GM12878 (cell line): Measurements from ENCODE around the gene MRTFA. TPM values are rescaled to one million over a fixed set of nuclear protein-coding genes. Genes with fewer than 3 reads are reported as not detected.

Experiments used
- ATAC-seq: fragments of 200-7000 bp; cut with Tn5 transposase; 3 replicates; pipeline ENCODE4 v1.9.1; 2020; ENCODE audit warnings: mild to moderate bottlenecking, moderate library complexity
- BruUV-seq: library from RNA; stranded (reverse); fragments of 400-500 nt; replicated peaks from 2 replicates; lab custom pipeline; 2021; lab: Mats Ljungman, UMichigan
- CTCF ChIA-PET: fragments of 300-600 bp; sonication (Branson Sonifier 250); formaldehyde crosslinking; extraction: SDS; loops from one replicate; lab custom pipeline; 2021; ENCODE audit warnings: inconsistent platforms; lab: Yijun Ruan, JAX
- POLR2A ChIA-PET: fragments of 350-600 bp; formaldehyde crosslinking; extraction: SDS; loops from one replicate; lab custom pipeline; 2021; ENCODE audit warnings: inconsistent platforms; lab: Charles Lee
- RAD21 ChIA-PET: fragments of 300-600 bp; sonication (Branson Sonifier 250); formaldehyde crosslinking; loops from one replicate; lab custom pipeline; 2023; ENCODE audit warnings: antibody characterized with exemption; ENCODE audit not compliant: unreplicated experiment; lab: Charles Lee
- SMC1A ChIA-PET: fragments of 300-600 bp; sonication (Branson Sonifier 250); formaldehyde crosslinking; loops from one replicate; lab custom pipeline; 2023; ENCODE audit not compliant: unreplicated experiment, uncharacterized antibody; lab: Charles Lee
- DNase-seq: peaks from one replicate; pipeline ENCODE4 v3.0.0-alpha.2; 2011; ENCODE audit warnings: low read depth, low spot score
- FAIRE-seq: peaks from 3 replicates; lab custom pipeline; 2011; peaks lifted over from hg19 to GRCh38; lab: Jason Lieb, UNC
- H2AFZ ChIP-seq: 2 replicates; pipeline ENCODE4 v1.6.0; 2011; ENCODE audit warnings: low read depth, low read length, control low read depth; ENCODE audit not compliant: control insufficient read depth
- H3K27ac ChIP-seq: 2 replicates; pipeline ENCODE4 v1.5.1; 2011; ENCODE audit warnings: control low read depth; ENCODE audit not compliant: control insufficient read depth, insufficient read depth
- H3K27me3 ChIP-seq, 2 experiments: replicated peaks in 1 of 2; 2 replicates each; pipeline versions ENCODE4 v1.6.0 to v1.6.1; 2011; ENCODE audit warnings: low read length in 1 of 2; ENCODE audit not compliant: control insufficient read depth in 2 of 2, insufficient read depth in 2 of 2
- H3K36me3 ChIP-seq, 2 experiments: 2 replicates each; pipeline ENCODE4 v1.5.1; 2011; ENCODE audit warnings: low read length in 1 of 2; ENCODE audit not compliant: control insufficient read depth in 2 of 2, insufficient read depth in 2 of 2
- H3K4me1 ChIP-seq: 2 replicates; pipeline ENCODE4 v1.6.1; 2011; ENCODE audit warnings: mild to moderate bottlenecking, low read length, moderate library complexity, mixed read lengths; ENCODE audit not compliant: control insufficient read depth, insufficient read depth
- H3K4me2 ChIP-seq: 2 replicates; pipeline ENCODE4 v1.6.0; 2011; ENCODE audit warnings: control low read depth; ENCODE audit not compliant: control insufficient read depth, insufficient read depth
- H3K4me3 ChIP-seq: fragments of 200-600 bp; sonication (generic); 2 replicates; pipeline ENCODE4 v1.5.1; 2016
- H3K79me2 ChIP-seq: 2 replicates; pipeline ENCODE4 v1.6.0; 2011; ENCODE audit warnings: low read length; ENCODE audit not compliant: control insufficient read depth, insufficient read depth
- H3K9ac ChIP-seq: 2 replicates; pipeline ENCODE4 v1.8.0; 2011; ENCODE audit warnings: low read length, control low read depth, mixed read lengths; ENCODE audit not compliant: control insufficient read depth, insufficient read depth
- H3K9me3 ChIP-seq: replicated peaks from 3 replicates; pipeline ENCODE4 v1.5.1; 2011; ENCODE audit warnings: mild to moderate bottlenecking, low read length; ENCODE audit not compliant: control insufficient read depth, insufficient read depth
- H4K20me1 ChIP-seq: 2 replicates; pipeline ENCODE4 v1.6.0; 2011; ENCODE audit not compliant: control insufficient read depth, insufficient read depth
- ATF7 ChIP-seq: fragments of 450-650 bp; IDR thresholded peaks from 2 replicates; pipeline ENCODE4 v1.6.1; 2016; ENCODE audit warnings: low read depth, mild to moderate bottlenecking
- CBFB ChIP-seq: IDR thresholded peaks from 2 replicates; pipeline ENCODE4 v1.6.1; 2016; ENCODE audit warnings: antibody characterized with exemption, low read depth
- CEBPB ChIP-seq, 2 experiments: fragments of 150-350 bp in 1 of 2; IDR thresholded peaks; 2 replicates each; pipeline ENCODE4 v1.6.1; 2012 to 2014; ENCODE audit warnings: low read depth in 2 of 2, low read length in 2 of 2, borderline replicate concordance in 1 of 2, inconsistent platforms in 1 of 2
- CREM ChIP-seq: IDR thresholded peaks from 2 replicates; pipeline ENCODE4 v1.6.1; 2014; ENCODE audit warnings: antibody characterized with exemption, low read depth
- EED ChIP-seq: sonication (generic); IDR thresholded peaks from 2 replicates; pipeline ENCODE4 v1.6.1; 2016; ENCODE audit warnings: antibody characterized with exemption, low read depth
- FOXM1 ChIP-seq: IDR thresholded peaks from 2 replicates; pipeline ENCODE4 v1.6.1; 2012; ENCODE audit warnings: low read depth, mild to moderate bottlenecking, inconsistent platforms, low read length, moderate library complexity
- IKZF2 ChIP-seq, 2 experiments: fragments of 450-650 bp; IDR thresholded peaks; 2 replicates each; pipeline ENCODE4 v1.6.1; 2017; ENCODE audit warnings: mild to moderate bottlenecking in 2 of 2, moderate library complexity in 2 of 2
- JUND ChIP-seq: IDR thresholded peaks from 2 replicates; pipeline ENCODE4 v1.6.1; 2012; ENCODE audit warnings: low read depth, mild to moderate bottlenecking, low read length, improper control_type of control experiment, moderate library complexity
- MLLT1 ChIP-seq: fragments of 450-650 bp; IDR thresholded peaks from 2 replicates; pipeline ENCODE4 v1.6.1; 2016; ENCODE audit warnings: mild to moderate bottlenecking
- MTA2 ChIP-seq: fragments of 450-650 bp; IDR thresholded peaks from 2 replicates; pipeline ENCODE4 v1.6.1; 2016; ENCODE audit warnings: low read depth, mild to moderate bottlenecking, moderate library complexity
- NKRF ChIP-seq: fragments of 450-650 bp; conservative IDR thresholded peaks from 2 replicates; pipeline ENCODE4 v1.6.1; 2017; ENCODE audit warnings: mild to moderate bottlenecking, moderate library complexity
- POLR2AphosphoS5 ChIP-seq: IDR thresholded peaks from 2 replicates; pipeline ENCODE4 v1.6.1; 2011; ENCODE audit warnings: mild to moderate bottlenecking, low read length, inconsistent platforms
- RAD51 ChIP-seq: fragments of 450-650 bp; IDR thresholded peaks from 2 replicates; pipeline ENCODE4 v1.6.1; 2016; ENCODE audit warnings: moderate library complexity, mild to moderate bottlenecking, inconsistent platforms
- SPI1 ChIP-seq: IDR thresholded peaks from 2 replicates; pipeline ENCODE4 v1.6.1; 2011; ENCODE audit warnings: low read depth, mild to moderate bottlenecking, low read length, moderate library complexity, borderline replicate concordance; ENCODE audit not compliant: insufficient read depth
- STAT3 ChIP-seq: IDR thresholded peaks from 2 replicates; pipeline ENCODE4 v1.6.1; 2011; ENCODE audit warnings: low read depth, low read length, improper control_type of control experiment
- ZZZ3 ChIP-seq: IDR thresholded peaks from 2 replicates; pipeline ENCODE4 v1.6.1; 2011; ENCODE audit warnings: low read depth; ENCODE audit not compliant: control insufficient read depth, insufficient read length
- WGBS: methylation state at CpG from one replicate; pipeline ENCODE4 v1.1.6; 2016; ENCODE audit warnings: low lambda C conversion rate; ENCODE audit not compliant: insufficient replicate concordance, insufficient coverage; ENCODE audit errors: missing lambda C conversion rate; 5-methylcytosine and 5-hydroxymethylcytosine counted together
- in situ Hi-C: fragments of 300-500 bp; cut with MboI; formaldehyde crosslinking; loops from 9 replicates; pipeline ENCODE4 v1.14.3; 2018; ENCODE audit warnings: mixed read lengths
- intact Hi-C: fragments of 100-400 bp; cut with micrococcal nuclease; formaldehyde crosslinking; loops from one replicate; pipeline ENCODE4 v1.14.2; 2022; ENCODE audit not compliant: unreplicated experiment
- polyA plus RNA-seq, 11 experiments: library from polyadenylated mRNA; depleted of rRNA in 4 of 11; unstranded in 6 of 11; stranded (reverse) in 5 of 11; fragments of >200 nt; fragmentation: Nextera tagmentation in 4 of 11; fragmentation: Illumina TruSeq in 1 of 11; extraction: Ambion mirVana in 4 of 11; extraction: Trizol in 1 of 11; gene quantifications; 1 replicate in 1 of 11; 2 replicates in 10 of 11; pipeline versions ENCODE4 v1.2.1 to v1.2.3, GENCODE V29; 2011 to 2016; ENCODE audit warnings: inconsistent platforms in 2 of 11, missing spikeins in 2 of 11, low read depth in 1 of 11
- total RNA-seq, 4 experiments: library from RNA; depleted of rRNA in 3 of 4; stranded (reverse); fragments of >200 nt in 3 of 4; fragmentation: Illumina TruSeq in 1 of 4; extraction: Trizol in 1 of 4; gene quantifications; 2 replicates each; pipeline versions ENCODE4 v1.2.1 to v1.2.3, GENCODE V29; 2013 to 2021

MRTFA gene
- total and polyA plus RNA-seq, 10 of the 15 experiments (the other 5 are each of a cell fraction or from before 2014, with no cell fraction given): 2.0 to 63.9 (median 17.9) TPM

GRCh38 chr22:40436505-40437431 lies 199.8 kb downstream of the MRTFA start:
- Histone ChIP-seq H3K4me3 (peak overlapping the region; percentile 50), H3K36me3 (peaks cover 8 to 27% of the 10 kb centered on the region in 2 experiments), H4K20me1 (no peaks in the 10 kb centered on the region), H3K27ac (peak overlapping the region; percentile 84), H3K4me2 (peak overlapping the region; percentile 78), H3K9ac (peak overlapping the region; percentile 56), H3K9me3 (no peaks in the 10 kb centered on the region), H3K4me1 (peaks cover 72% of the 10 kb centered on the region), H3K79me2 (peaks cover 56% of the 10 kb centered on the region), H2AFZ (no peak overlapping the region), H3K27me3 (no peaks in the 10 kb centered on the region)
- ChIA-PET RAD21 (interaction anchor here (0.5 to 3.6 kb wide), 53 partner anchors 8 to 945 kb away, joined by 3 to 121 read pairs (median 4); partner anchors contain the start of genes ADSL and MRTFA), POLR2A (interaction anchor here (0.5 to 2.6 kb wide), 16 partner anchors 21 to 393 kb away, joined by 3 to 13 read pairs (median 4); partner anchors contain the start of gene MRTFA), CTCF (interaction anchor here (0.7 to 10.9 kb wide), 66 partner anchors 10 to 647 kb away, joined by 3 to 202 read pairs (median 5); partner anchors contain the start of genes MRTFA and SGSM3), SMC1A (interaction anchor here (0.8 to 8.1 kb wide), 52 partner anchors 11 to 462 kb away, joined by 3 to 141 read pairs (median 6); partner anchors contain the start of genes MRTFA and SGSM3)
- ATAC-seq (peak; percentile 87), DNase-seq (peak; percentile 88), FAIRE-seq (peak; percentile 65)
- intact Hi-C loops (loop anchor here (1.0 to 10.0 kb wide), 5 partner anchors 24 to 458 kb away; no protein-coding TSS in a partner anchor), in situ Hi-C loops (no loop called here)
- WGBS: 8% methylated on average over 12 of the region's 12 CpGs
- BruUV-seq: no TSS peak
- TF ChIP-seq MLLT1 (peak; percentile 77), CEBPB (IDR thresholded peaks at IDR 0.05; ENCODE audit: borderline replicate concordance in 1 of 2, low read depth in 2 of 2, low read length in 2 of 2) (0 out of 4 replicates have a peak, but pooled peaks of 1 of the 2 experiments have one; percentile 16), FOXM1 (peak; percentile 61), JUND (0 out of 2 replicates have a peak, but pooled peaks have one; percentile 23), ATF7 (peak; percentile 18; the same call in 1 of the 2 replicates), RAD51 (0 out of 2 replicates have a peak, but pooled peaks have one; percentile 6), SPI1 (peak; percentile 92), IKZF2 (IDR thresholded peaks at IDR 0.05) (peak; percentile 90 to 93), MTA2 (peak; percentile 68; the same call in 1 of the 2 replicates), CREM (0 out of 2 replicates have a peak, but pooled peaks have one; percentile 39), ZZZ3 (no peak), EED (peak; percentile 92), CBFB (peak; percentile 72; the same call in 1 of the 2 replicates), STAT3 (0 out of 2 replicates have a peak, but pooled peaks have one; percentile 47), POLR2AphosphoS5 (no peak), NKRF (0 out of 2 replicates have a peak, but pooled peaks have one; percentile 34)
